BE2C (cell line): ENCODE data around the gene AMZ2.
"Not testable (repeated sequence)": the region's sequence is repeated elsewhere in the genome, so short reads cannot be mapped to it uniquely, and the experiment has no call there.

Source experiments
- DNase-seq: peaks from one replicate; pipeline ENCODE4 v3.0.0-alpha.2; 2020
- H3K27me3 ChIP-seq: fragments of 250-450 bp; sonication (Bioruptor Pico); 2 replicates; pipeline ENCODE4 v1.5.1; 2020; ENCODE audit warnings: mild to moderate bottlenecking
- H3K36me3 ChIP-seq: fragments of 250-450 bp; sonication (Bioruptor Pico); 2 replicates; pipeline ENCODE4 v1.5.1; 2020; ENCODE audit warnings: mild to moderate bottlenecking
- H3K4me1 ChIP-seq: fragments of 250-450 bp; sonication (Bioruptor Pico); 2 replicates; pipeline ENCODE4 v1.5.1; 2020
- H3K4me3 ChIP-seq: 2 replicates; pipeline ENCODE4 v1.5.1; 2011; ENCODE audit warnings: low read depth, low read length
- H3K9me3 ChIP-seq: fragments of 250-450 bp; sonication (Bioruptor Pico); 2 replicates; pipeline ENCODE4 v1.5.1; 2020
- CTCF ChIP-seq: IDR thresholded peaks from 2 replicates; pipeline ENCODE4 v1.5.1; 2012; ENCODE audit warnings: mild to moderate bottlenecking, low read depth, low read length

The AMZ2 gene

GRCh38 chr17:68228817-68229570, 18.8 kb upstream of the AMZ2 start:
- Histone ChIP-seq H3K4me3 (no peak overlapping the region), H3K9me3 (no peaks in the 10 kb centered on the region), H3K4me1 (no peaks in the 10 kb centered on the region), H3K27me3 (no peaks in the 10 kb centered on the region), H3K36me3 (no peaks in the 10 kb centered on the region)
- DNase-seq = no peak
- no peak for TF ChIP-seq CTCF

GRCh38 chr17:68229619-68230018, 18.2 kb upstream of the AMZ2 start:
- no peak for DNase-seq
- H3K4me1 ChIP-seq = no peaks in the 10 kb centered on the region
- TF ChIP-seq CTCF = no peak
- H3K27me3 ChIP-seq = no peaks in the 10 kb centered on the region
- H3K9me3 ChIP-seq = no peaks in the 10 kb centered on the region
- no peak overlapping the region for H3K4me3 ChIP-seq
- H3K36me3 ChIP-seq = no peaks in the 10 kb centered on the region

GRCh38 chr17:68231131-68231530, 16.7 kb upstream of the AMZ2 start:
- H3K27me3 ChIP-seq, H3K4me3 ChIP-seq, H3K4me1 ChIP-seq, H3K36me3 ChIP-seq, H3K9me3 ChIP-seq, DNase-seq: not testable (repeated sequence)

- no peak overlapping the region for H3K4me3 ChIP-seq
- no peaks in the 10 kb centered on the region for H3K9me3 ChIP-seq
- H3K4me1 ChIP-seq = no peaks in the 10 kb centered on the region
- H3K36me3 ChIP-seq = no peaks in the 10 kb centered on the region
- DNase-seq = no peak
- TF ChIP-seq CTCF = no peak
- H3K27me3 ChIP-seq = no peaks in the 10 kb centered on the region
These were observed 16.3 kb upstream of the AMZ2 start for GRCh38 chr17:68231541-68231940.

GRCh38 chr17:68232741-68233140, 15.1 kb upstream of the AMZ2 start:
- not testable (repeated sequence) for H3K4me1 ChIP-seq, H3K9me3 ChIP-seq, DNase-seq, H3K4me3 ChIP-seq, H3K36me3 ChIP-seq, H3K27me3 ChIP-seq

- not testable (repeated sequence) for H3K4me3 ChIP-seq, H3K36me3 ChIP-seq, DNase-seq, H3K27me3 ChIP-seq, H3K4me1 ChIP-seq, H3K9me3 ChIP-seq
These were observed 13.0 kb upstream of the AMZ2 start for GRCh38 chr17:68234726-68235335.

GRCh38 chr17:68235336-68235791, 12.5 kb upstream of the AMZ2 start:
- H3K4me3 ChIP-seq, H3K36me3 ChIP-seq: not testable (repeated sequence)

GRCh38 chr17:68237369-68238163, 10.3 kb upstream of the AMZ2 start:
- H3K27me3 ChIP-seq, DNase-seq, H3K4me1 ChIP-seq, H3K36me3 ChIP-seq, H3K9me3 ChIP-seq, H3K4me3 ChIP-seq: not testable (repeated sequence)

More at GRCh38 chr17:68235336-68235791, 12.5 kb upstream of the AMZ2 start:
- H3K27me3 ChIP-seq, DNase-seq, H3K4me1 ChIP-seq, H3K9me3 ChIP-seq: not testable (repeated sequence)
